ENCODE results near the gene RFC5.

RFC5 gene

DNA sequence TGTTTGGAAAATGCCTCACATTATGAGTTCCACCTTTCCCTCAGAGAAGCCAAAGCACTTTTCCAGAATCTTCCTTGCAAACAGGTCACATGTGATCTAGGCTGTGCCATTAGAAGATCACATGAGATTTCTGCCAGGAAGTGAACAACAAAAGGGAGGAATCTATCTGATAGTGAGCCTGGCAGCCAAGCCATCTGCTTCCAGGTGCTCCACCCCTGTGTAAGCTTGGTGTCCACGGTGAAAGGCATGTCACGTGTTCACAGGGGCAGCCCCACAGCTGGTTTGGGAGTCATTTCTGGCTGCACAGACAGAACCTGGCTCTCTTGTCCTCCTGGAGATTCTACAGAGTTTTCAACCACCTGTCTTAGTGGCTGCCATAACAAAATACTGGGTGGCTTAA lies 44.2 kb upstream of the RFC5 start:
- DNase-seq (ENCODE audit: low read depth): no peak
- no peak overlapping the region for H3K4me3 ChIP-seq (replicated peaks; ENCODE audit: low read depth, low read length)
- TF ChIP-seq, protein P1, sequence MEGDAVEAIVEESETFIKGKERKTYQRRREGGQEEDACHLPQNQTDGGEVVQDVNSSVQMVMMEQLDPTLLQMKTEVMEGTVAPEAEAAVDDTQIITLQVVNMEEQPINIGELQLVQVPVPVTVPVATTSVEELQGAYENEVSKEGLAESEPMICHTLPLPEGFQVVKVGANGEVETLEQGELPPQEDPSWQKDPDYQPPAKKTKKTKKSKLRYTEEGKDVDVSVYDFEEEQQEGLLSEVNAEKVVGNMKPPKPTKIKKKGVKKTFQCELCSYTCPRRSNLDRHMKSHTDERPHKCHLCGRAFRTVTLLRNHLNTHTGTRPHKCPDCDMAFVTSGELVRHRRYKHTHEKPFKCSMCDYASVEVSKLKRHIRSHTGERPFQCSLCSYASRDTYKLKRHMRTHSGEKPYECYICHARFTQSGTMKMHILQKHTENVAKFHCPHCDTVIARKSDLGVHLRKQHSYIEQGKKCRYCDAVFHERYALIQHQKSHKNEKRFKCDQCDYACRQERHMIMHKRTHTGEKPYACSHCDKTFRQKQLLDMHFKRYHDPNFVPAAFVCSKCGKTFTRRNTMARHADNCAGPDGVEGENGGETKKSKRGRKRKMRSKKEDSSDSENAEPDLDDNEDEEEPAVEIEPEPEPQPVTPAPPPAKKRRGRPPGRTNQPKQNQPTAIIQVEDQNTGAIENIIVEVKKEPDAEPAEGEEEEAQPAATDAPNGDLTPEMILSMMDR (IDR thresholded peaks at IDR 0.05; ENCODE audit: low read length, missing control alignments): no peak

DNA sequence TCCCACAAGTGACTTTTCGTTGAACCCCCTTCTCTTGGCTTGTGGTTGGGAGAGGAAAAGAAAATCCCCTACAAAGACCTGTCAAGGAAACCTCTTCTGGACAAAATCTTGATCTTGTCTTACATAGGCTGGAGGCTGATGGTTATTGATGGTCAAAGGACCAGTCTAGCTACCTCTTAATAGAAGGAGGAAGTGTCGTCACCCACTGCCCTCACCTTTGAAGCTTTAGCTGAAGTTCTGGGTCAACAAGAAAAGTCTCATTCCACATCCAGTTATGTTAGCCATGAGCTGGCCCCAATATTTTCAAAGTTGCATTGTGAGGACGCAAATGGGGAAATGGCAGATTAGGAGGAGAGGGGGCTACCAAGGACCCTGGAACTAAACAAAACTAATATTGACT lies 41.5 kb upstream of the RFC5 start:
- no peak overlapping the region for H3K4me3 ChIP-seq (replicated peaks; ENCODE audit: low read depth, low read length)
- no peak for DNase-seq (ENCODE audit: low read depth)
- TF ChIP-seq, protein P1 (IDR thresholded peaks at IDR 0.05; ENCODE audit: low read length, missing control alignments): no peak

DNA sequence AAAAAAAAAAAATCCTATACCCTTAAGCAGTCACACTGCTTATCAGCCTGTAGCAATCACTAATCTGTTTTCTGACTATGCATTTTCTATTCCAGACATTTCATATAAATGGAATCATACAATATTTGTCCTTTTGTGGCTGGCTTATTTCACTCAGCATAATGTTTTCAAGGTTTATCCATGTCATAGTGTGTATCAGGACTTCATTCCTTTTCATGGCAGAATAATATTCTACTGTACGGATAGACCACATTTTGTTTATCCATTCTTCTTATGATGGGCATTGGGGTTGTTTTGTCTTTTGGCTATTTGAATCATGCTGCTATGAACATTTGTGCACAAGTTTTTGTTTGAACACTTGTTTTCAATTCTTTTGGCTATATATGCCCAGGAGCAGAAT lies 39.1 kb upstream of the RFC5 start:
- no peak for DNase-seq (ENCODE audit: low read depth)
- TF ChIP-seq, protein P1 (IDR thresholded peaks at IDR 0.05; ENCODE audit: low read length, missing control alignments): no peak
- no peak overlapping the region for H3K4me3 ChIP-seq (replicated peaks; ENCODE audit: low read depth, low read length)

DNA sequence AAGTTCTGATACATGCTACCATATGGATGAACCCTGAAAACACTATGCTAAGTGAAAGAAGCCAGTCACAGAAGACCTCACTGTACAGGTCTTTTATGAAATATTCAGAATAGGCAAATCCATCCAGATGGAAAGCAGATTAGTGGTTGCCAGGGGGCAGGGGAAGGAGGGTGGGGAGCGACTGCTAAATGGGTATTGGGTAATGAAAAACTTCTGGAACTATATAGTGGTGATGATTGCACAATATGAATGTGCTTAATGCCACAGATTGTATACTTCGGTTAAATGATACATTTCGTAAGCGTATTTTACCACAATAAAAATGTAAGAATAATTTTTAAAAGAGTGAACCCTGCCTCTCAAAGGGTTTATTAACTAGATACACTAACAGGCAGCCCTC lies 35.9 kb upstream of the RFC5 start:
- no peak overlapping the region for H3K4me3 ChIP-seq (replicated peaks; ENCODE audit: low read depth, low read length)
- TF ChIP-seq, protein P1 (IDR thresholded peaks at IDR 0.05; ENCODE audit: low read length, missing control alignments): no peak
- DNase-seq (ENCODE audit: low read depth): no peak

DNA sequence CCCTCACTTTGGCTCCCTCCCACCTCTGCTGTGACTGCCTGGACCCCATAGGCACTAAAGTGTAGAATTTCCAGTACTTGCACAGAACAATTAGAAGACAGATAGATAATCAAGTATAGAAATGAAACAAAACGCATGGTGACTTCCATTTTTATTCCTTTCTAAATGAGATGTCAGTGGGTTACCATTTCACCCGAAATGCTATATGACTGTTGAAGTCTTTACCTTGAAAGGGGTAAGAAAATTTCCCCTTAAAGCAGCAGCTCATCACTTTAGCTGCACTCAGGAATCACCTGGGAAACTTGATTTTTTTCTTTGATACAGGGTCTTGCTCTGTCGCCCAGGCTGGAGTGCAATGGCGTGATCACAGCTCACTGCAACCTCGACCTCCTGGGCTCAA lies 35.2 kb upstream of the RFC5 start:
- H3K4me3 ChIP-seq (replicated peaks; ENCODE audit: low read depth, low read length): no peak overlapping the region
- TF ChIP-seq, protein P1 (IDR thresholded peaks at IDR 0.05; ENCODE audit: low read length, missing control alignments): no peak
- no peak for DNase-seq (ENCODE audit: low read depth)

DNA sequence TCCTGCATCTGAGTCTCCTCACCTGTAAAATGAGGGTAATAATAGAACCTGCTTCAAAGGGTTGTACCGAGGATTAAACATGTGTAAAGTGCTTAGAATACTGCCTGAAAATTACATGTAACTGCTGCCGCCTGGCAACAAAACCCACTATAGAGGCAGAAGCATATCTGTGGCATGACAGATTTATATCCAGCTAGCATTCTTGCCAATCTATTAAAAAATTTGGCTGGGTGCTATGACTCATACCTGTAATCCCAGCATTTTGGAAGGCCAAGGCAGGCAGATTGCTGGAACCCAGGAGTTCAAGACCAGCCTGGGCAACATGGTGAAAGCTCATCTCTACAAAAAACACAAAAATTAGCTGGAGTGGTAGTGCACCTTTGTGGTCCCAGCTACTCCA lies 31.3 kb upstream of the RFC5 start:
- H3K4me3 ChIP-seq (replicated peaks; ENCODE audit: low read depth, low read length): no peak overlapping the region
- TF ChIP-seq, protein P1 (IDR thresholded peaks at IDR 0.05; ENCODE audit: low read length, missing control alignments): no peak
- no peak for DNase-seq (ENCODE audit: low read depth)

DNA sequence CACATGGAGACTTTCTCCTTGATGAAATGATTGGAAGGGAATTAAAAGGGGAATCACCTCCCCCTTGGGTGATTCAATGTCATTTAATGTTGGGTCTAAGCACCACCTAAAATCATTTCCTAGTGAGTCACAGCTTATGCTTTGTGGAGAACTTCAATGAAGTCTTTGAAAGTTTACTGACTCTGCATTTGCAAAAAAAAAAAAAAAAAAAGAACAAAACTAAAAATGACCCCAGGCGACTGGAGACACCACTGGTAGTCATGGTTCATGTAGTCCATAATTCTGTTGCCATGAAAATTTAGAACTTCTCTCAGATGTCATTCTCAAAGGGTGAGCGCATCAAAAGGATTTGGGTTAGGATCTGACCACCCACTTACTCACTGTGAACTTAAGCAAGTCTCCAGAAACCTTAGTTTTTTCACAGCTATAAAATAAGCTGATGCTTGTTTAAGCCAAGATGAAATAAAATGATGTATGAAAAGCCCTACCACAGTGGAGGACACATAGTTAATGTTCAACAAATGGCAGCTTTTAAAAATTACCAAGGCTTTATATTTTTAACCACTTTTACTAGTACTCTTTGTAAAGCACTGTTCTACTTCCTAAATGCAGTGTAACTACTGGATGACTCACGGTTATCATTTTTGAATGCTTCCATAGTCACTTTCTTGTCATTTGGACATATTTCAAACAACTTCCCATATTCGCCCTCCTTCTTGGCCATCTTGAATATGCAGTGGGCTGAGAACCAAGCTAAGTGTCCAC lies 29.6 kb upstream of the RFC5 start:
- DNase-seq (ENCODE audit: low read depth): peak; percentile 13
- H3K4me3 ChIP-seq (replicated peaks; ENCODE audit: low read depth, low read length): no peak overlapping the region
- TF ChIP-seq, protein P1 (IDR thresholded peaks at IDR 0.05; ENCODE audit: low read length, missing control alignments): no peak

All from fibroblast of pulmonary artery (primary cell).